Upper lobe of left lung (tissue), 6 donors: ENCODE measurements around the gene OR56A3. TPM values are rescaled to one million over a fixed set of nuclear protein-coding genes. Genes with fewer than 3 reads are reported as not detected.

ENCODE experiments used
- ATAC-seq, 2 donors: fragments of 200-7000 bp; cut with Tn5 transposase; one replicate each; pipeline ENCODE4 v1.9.1; 2022; ENCODE audit warnings: mild to moderate bottlenecking in 2 of 2, moderate library complexity in 2 of 2; ENCODE audit not compliant: low FRiP score in 2 of 2
- DNase-seq, 2 donors: peaks; one replicate each; pipeline ENCODE4 v3.0.0-alpha.2; 2019 to 2020
- H3K27ac ChIP-seq, 4 donors: fragments of 200-600 bp; sonication (generic); one replicate each; pipeline ENCODE4 v1.5.1; 2016 to 2019
- H3K27me3 ChIP-seq, 4 donors: fragments of 200-600 bp; sonication (generic); one replicate each; pipeline ENCODE4 v1.5.1; 2017 to 2019
- H3K36me3 ChIP-seq, 4 donors: fragments of 200-600 bp; sonication (generic); one replicate each; pipeline ENCODE4 v1.5.1; 2016 to 2019
- H3K4me1 ChIP-seq, 4 donors: fragments of 200-600 bp; sonication (generic); one replicate each; pipeline ENCODE4 v1.5.1; 2018 to 2019
- H3K4me3 ChIP-seq, 4 donors: fragments of 200-600 bp; sonication (generic); one replicate each; pipeline ENCODE4 v1.5.1; 2017 to 2019; ENCODE audit warnings: mild to moderate bottlenecking in 2 of 4, moderate library complexity in 1 of 4
- H3K9me3 ChIP-seq, 4 donors: fragments of 200-600 bp; sonication (generic); one replicate each; pipeline ENCODE4 v1.5.1; 2018 to 2019
- CTCF ChIP-seq, 6 experiments: fragments of 450-650 bp in 4 of 6; fragments of 200-600 bp in 2 of 6; sonication (generic) in 2 of 6; IDR thresholded peaks; one replicate each; pipeline ENCODE4 v1.5.1; 2016 to 2019; ENCODE audit warnings: antibody characterized with exemption in 6 of 6
- EP300 ChIP-seq, 4 donors: sonication (generic); formaldehyde crosslinking; IDR thresholded peaks; one replicate each; pipeline ENCODE4 v1.5.1; 2017; ENCODE audit warnings: antibody characterized with exemption in 4 of 4, control low read depth in 2 of 4
- POLR2A ChIP-seq, 4 donors: fragments of 450-650 bp; IDR thresholded peaks; one replicate each; pipeline ENCODE4 v1.5.1; 2016 to 2017; ENCODE audit warnings: antibody characterized with exemption in 4 of 4, mild to moderate bottlenecking in 2 of 4
- POLR2AphosphoS5 ChIP-seq, 2 donors: sonication (generic); formaldehyde crosslinking; IDR thresholded peaks; one replicate each; pipeline ENCODE4 v1.5.1; 2017; ENCODE audit warnings: antibody characterized with exemption in 2 of 2
- WGBS, 2 donors: methylation state at CpG; one replicate each; pipeline ENCODE4 v1.1.5; 2017 to 2018; 5-methylcytosine and 5-hydroxymethylcytosine counted together
- total RNA-seq, 6 donors: library from RNA; depleted of rRNA in 4 of 6; stranded (reverse); fragments of >200 nt in 4 of 6; gene quantifications; one replicate each; pipeline versions ENCODE4 v1.1.0 to v1.2.1, GENCODE V29; 2016 to 2021
- donor health status: DM: no; HTN: no; CAD: no; lungs with moderate emphysema.
- donor health status: DM: no; HTN: yes; CAD: no; lungs with severe emphysema.

Gene OR56A3
- total RNA-seq, 6 donors from 2014 or later, result not detected

GRCh38 chr11:5966958-5967357 is 24.9 kb downstream of the OR56A3 start:
- DNase-seq, result no peak
- no peak overlapping the region for H3K4me3 ChIP-seq
- peaks cover 0 to 6% (median 0%) of the 10 kb centered on the region in 4 donors for H3K9me3 ChIP-seq
- WGBS, 2 donors, result 61 to 73% methylated on average over 2 of the region's 2 CpGs
- no peak overlapping the region for H3K27ac ChIP-seq
- H3K36me3 ChIP-seq, result no peaks in the 10 kb centered on the region
- no peaks in the 10 kb centered on the region for H3K27me3 ChIP-seq
- no peaks in the 10 kb centered on the region for H3K4me1 ChIP-seq
- no peak for ATAC-seq
- no peak for TF ChIP-seq CTCF (IDR thresholded peaks at IDR 0.05)
- no peak for TF ChIP-seq POLR2AphosphoS5 (IDR thresholded peaks at IDR 0.05)
- no peak for TF ChIP-seq POLR2A (IDR thresholded peaks at IDR 0.05)
- TF ChIP-seq EP300 (IDR thresholded peaks at IDR 0.05), result no peak

- ATAC-seq (no peak), DNase-seq (no peak)
- 43 to 72% methylated on average over 3 of the region's 3 CpGs for WGBS, 2 donors
- H3K27me3 ChIP-seq, result no peaks in the 10 kb centered on the region
- no peaks in the 10 kb centered on the region for H3K36me3 ChIP-seq
- TF ChIP-seq EP300 (IDR thresholded peaks at IDR 0.05), result no peak
- TF ChIP-seq POLR2AphosphoS5 (IDR thresholded peaks at IDR 0.05), result no peak
- TF ChIP-seq POLR2A (IDR thresholded peaks at IDR 0.05), result no peak
- TF ChIP-seq CTCF (IDR thresholded peaks at IDR 0.05), result no peak
- H3K4me3 ChIP-seq, result no peak overlapping the region
- no peaks in the 10 kb centered on the region for H3K4me1 ChIP-seq
- H3K27ac ChIP-seq, result no peak overlapping the region
- H3K9me3 ChIP-seq, result peaks cover 0 to 6% (median 0%) of the 10 kb centered on the region in 4 donors
These were observed 25.7 kb downstream of the OR56A3 start for GRCh38 chr11:5967708-5968107.

- Histone ChIP-seq H3K4me1 (no peaks in the 10 kb centered on the region), H3K27ac (no peak within 1 kb of the TSS), H3K27me3 (no peaks in the 10 kb centered on the region), H3K36me3 (no peaks in the 10 kb centered on the region), H3K9me3 (peaks cover 0 to 6% (median 0%) of the 10 kb centered on the region in 4 donors), H3K4me3 (no peak within 1 kb of the TSS)
- no peak for TF ChIP-seq EP300 (IDR thresholded peaks at IDR 0.05)
- TF ChIP-seq POLR2A (IDR thresholded peaks at IDR 0.05), result no peak
- no peak for TF ChIP-seq CTCF (IDR thresholded peaks at IDR 0.05)
- no peak for TF ChIP-seq POLR2AphosphoS5 (IDR thresholded peaks at IDR 0.05)
- no peak for DNase-seq
- ATAC-seq, result no peak
These were observed 26.3 kb downstream of the OR56A3 start, which contains the start of gene OR56A5 for GRCh38 chr11:5968394-5968793. Gene OR56A5 (minus strand): TSS chr11:5968494. CDS start chr11:5968494, 0 bp downstream.

- no peaks in the 10 kb centered on the region for H3K36me3 ChIP-seq
- no peaks in the 10 kb centered on the region for H3K27me3 ChIP-seq
- no peaks in the 10 kb centered on the region for H3K4me1 ChIP-seq
- DNase-seq, result no peak
- no peak for ATAC-seq
- H3K4me3 ChIP-seq, result no peak overlapping the region
- TF ChIP-seq POLR2A (IDR thresholded peaks at IDR 0.05), result no peak
- TF ChIP-seq EP300 (IDR thresholded peaks at IDR 0.05), result no peak
- TF ChIP-seq CTCF (IDR thresholded peaks at IDR 0.05), result no peak
- no peak for TF ChIP-seq POLR2AphosphoS5 (IDR thresholded peaks at IDR 0.05)
- WGBS, 2 donors, result 50 to 67% methylated on average over 1 of the region's 1 CpG
- H3K27ac ChIP-seq, result no peak overlapping the region
- H3K9me3 ChIP-seq, result no peaks in the 10 kb centered on the region
These were observed 31.5 kb downstream of the OR56A3 start for GRCh38 chr11:5973530-5973929.

- Histone ChIP-seq H3K4me1 (no peaks in the 10 kb centered on the region), H3K36me3 (no peaks in the 10 kb centered on the region), H3K27me3 (no peaks in the 10 kb centered on the region), H3K4me3 (no peak overlapping the region), H3K9me3 (no peaks in the 10 kb centered on the region), H3K27ac (no peak overlapping the region)
- ATAC-seq, result no peak
- DNase-seq, result no peak
- WGBS, 2 donors, result 46 to 56% methylated on average over 1 of the region's 1 CpG
- TF ChIP-seq EP300 (IDR thresholded peaks at IDR 0.05), result no peak
- TF ChIP-seq POLR2A (IDR thresholded peaks at IDR 0.05), result no peak
- no peak for TF ChIP-seq CTCF (IDR thresholded peaks at IDR 0.05)
- no peak for TF ChIP-seq POLR2AphosphoS5 (IDR thresholded peaks at IDR 0.05)
These were observed 41.4 kb downstream of the OR56A3 start for GRCh38 chr11:5983443-5983842.
